Small intestine (tissue), 7 donors: ENCODE measurements around the gene CREBBP. TPM values are rescaled to one million over a fixed set of nuclear protein-coding genes. Genes with fewer than 3 reads are reported as not detected.
"Not testable (repeated sequence)": the region's sequence is repeated elsewhere in the genome, so short reads cannot be mapped to it uniquely, and the experiment has no call there.

Experiments
- DNase-seq, 2 donors: peaks; one replicate each; pipeline versions ENCODE4 v3.0.0 to v3.0.0-alpha.2; 2013
- FAIRE-seq: peaks from 2 replicates; lab custom pipeline; 2012; peaks lifted over from hg19 to GRCh38; lab: Jason Lieb, UNC
- H3K27ac ChIP-seq, 3 donors: one replicate each; pipeline ENCODE4 v1.5.1; 2013; ENCODE audit warnings: low read length in 2 of 3, mild to moderate bottlenecking in 2 of 3, control low read depth in 1 of 3, inconsistent platforms in 1 of 3, low read depth in 1 of 3, moderate library complexity in 1 of 3
- H3K27me3 ChIP-seq, 3 donors: one replicate each; pipeline ENCODE4 v1.6.1; 2013; ENCODE audit warnings: low read length in 3 of 3, inconsistent platforms in 1 of 3; ENCODE audit not compliant: control insufficient read depth in 3 of 3, insufficient read depth in 3 of 3
- H3K36me3 ChIP-seq, 3 donors: one replicate each; pipeline ENCODE4 v1.6.1; 2013; ENCODE audit warnings: low read length in 3 of 3, inconsistent platforms in 1 of 3, low read depth in 1 of 3, mild to moderate bottlenecking in 1 of 3, moderate library complexity in 1 of 3; ENCODE audit not compliant: control insufficient read depth in 3 of 3, insufficient read depth in 2 of 3
- H3K4me1 ChIP-seq, 3 donors: one replicate each; pipeline ENCODE4 v1.6.1; 2013; ENCODE audit warnings: low read length in 2 of 3, inconsistent platforms in 1 of 3, low read depth in 1 of 3, mild to moderate bottlenecking in 1 of 3, moderate library complexity in 1 of 3; ENCODE audit not compliant: control insufficient read depth in 3 of 3, insufficient read depth in 2 of 3
- H3K4me3 ChIP-seq, 3 donors: one replicate each; pipeline ENCODE4 v1.5.1; 2013; ENCODE audit warnings: low read length in 3 of 3, control low read depth in 1 of 3, inconsistent platforms in 1 of 3, low read depth in 1 of 3, mild to moderate bottlenecking in 1 of 3, moderate library complexity in 1 of 3
- H3K9me3 ChIP-seq, 2 donors: one replicate each; pipeline ENCODE4 v1.6.1; 2013; ENCODE audit warnings: low read depth in 1 of 2, low read length in 1 of 2; ENCODE audit not compliant: control insufficient read depth in 2 of 2, insufficient read depth in 1 of 2
- WGBS, 3 donors: extraction: QIAGEN DNeasy Blood & Tissue Kit; methylation state at CpG; one replicate each; pipeline ENCODE4 v1.1.7; 2013; 5-methylcytosine and 5-hydroxymethylcytosine counted together
- polyA plus RNA-seq, 4 donors: library from polyadenylated mRNA; stranded (reverse) in 3 of 4; unstranded in 1 of 4; fragments of 200-250 nt in 3 of 4; fragments of 120-200 nt in 1 of 4; gene quantifications; one replicate each; pipeline versions ENCODE4 v1.2.1 to v1.2.3, GENCODE V29; 2013
- donor health status: healthy with polysubstance abuse.
- donor health status: control.
- donor health status: control.
- donor health status: Bipolar disorder and iron deficiency.
- donor health status: healthy.

Gene CREBBP
- polyA plus RNA-seq, 4 donors: 6.8 to 48.0 (median 12.6) TPM

GRCh38 chr16:3890091-3890490 is 9.6 kb upstream of the CREBBP start:
- Histone ChIP-seq H3K4me1 (no peaks in the 10 kb centered on the region), H3K9me3 (peaks cover 0 to 4% of the 10 kb centered on the region in 2 donors), H3K4me3 (no peak overlapping the region), H3K27me3 (peaks cover 0 to 2% (median 0%) of the 10 kb centered on the region in 3 donors), H3K27ac (no peak overlapping the region), H3K36me3 (no peaks in the 10 kb centered on the region)
- no peak for DNase-seq
- WGBS, 3 donors: 85 to 91% (median 87%) methylated on average over 10 of the region's 10 CpGs
- FAIRE-seq: no peak

DNA sequence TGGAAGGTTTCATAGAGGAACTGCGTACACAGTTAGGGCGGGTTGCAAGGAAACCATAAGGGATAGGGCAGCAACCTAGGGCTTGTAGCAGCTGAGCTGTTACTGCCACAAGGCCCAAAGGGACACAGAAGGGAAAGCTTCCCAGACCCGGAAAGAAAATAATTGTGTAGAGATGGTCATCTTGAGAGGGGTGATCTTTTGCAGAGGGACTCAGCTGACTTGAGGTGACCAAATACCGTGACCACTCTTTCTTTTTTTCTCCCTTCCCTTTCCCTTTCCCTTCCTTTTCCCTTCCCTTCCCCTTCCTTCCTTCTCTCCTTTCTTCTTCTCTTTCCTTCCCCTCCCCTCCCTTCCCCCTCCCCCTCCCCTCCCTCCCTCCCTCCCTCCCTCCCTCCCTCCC is 8.5 kb upstream of the CREBBP start:
- no peak overlapping the region for H3K27ac ChIP-seq
- no peak for DNase-seq
- H3K27me3 ChIP-seq: peaks cover 0 to 2% (median 0%) of the 10 kb centered on the region in 3 donors
- no peaks in the 10 kb centered on the region for H3K4me1 ChIP-seq
- H3K36me3 ChIP-seq: no peaks in the 10 kb centered on the region
- WGBS, 3 donors: 83 to 89% (median 84%) methylated on average over 4 of the region's 4 CpGs
- no peak for FAIRE-seq
- no peak overlapping the region for H3K4me3 ChIP-seq
- no peaks in the 10 kb centered on the region for H3K9me3 ChIP-seq

DNA sequence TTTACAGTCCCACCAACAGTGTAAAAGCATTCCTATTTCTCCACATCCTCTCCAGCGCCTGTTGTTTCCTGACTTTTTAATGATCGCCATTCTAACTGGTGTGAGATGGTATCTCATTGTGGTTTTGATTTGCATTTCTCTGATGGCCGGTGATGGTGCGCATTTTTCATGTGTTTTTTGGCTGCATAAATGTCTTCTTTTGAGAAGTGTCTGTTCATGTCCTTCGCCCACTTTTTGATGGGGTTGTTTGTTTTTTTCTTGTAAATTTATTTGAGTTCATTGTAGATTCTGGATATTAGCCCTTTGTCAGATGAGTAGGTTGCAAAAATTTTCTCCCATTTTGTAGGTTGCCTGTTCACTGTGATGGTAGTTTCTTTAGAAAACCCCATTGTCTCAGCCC is 5.5 kb upstream of the CREBBP start:
- H3K9me3 ChIP-seq, H3K36me3 ChIP-seq, H3K4me1 ChIP-seq, H3K27me3 ChIP-seq, H3K4me3 ChIP-seq, H3K27ac ChIP-seq, DNase-seq, FAIRE-seq: not testable (repeated sequence)
- 88 to 100% (median 98%) methylated on average over 3 to 5 of the region's 5 CpGs for WGBS, 3 donors

- Histone ChIP-seq H3K4me3 (no peak overlapping the region), H3K36me3 (peaks cover 0 to under 1% (median 0%) of the 10 kb centered on the region in 3 donors), H3K4me1 (peaks cover 0 to 3% (median 3%) of the 10 kb centered on the region in 3 donors), H3K27me3 (peaks cover 0 to 2% (median 0%) of the 10 kb centered on the region in 3 donors), H3K9me3 (no peaks in the 10 kb centered on the region), H3K27ac (no peak overlapping the region)
- DNase-seq (no peak), FAIRE-seq (no peak)
- WGBS, 3 donors: 54 to 78% (median 73%) methylated on average over 6 of the region's 6 CpGs
Observed at GRCh38 chr16:3884398-3884797, 3.9 kb upstream of the CREBBP start.

DNA sequence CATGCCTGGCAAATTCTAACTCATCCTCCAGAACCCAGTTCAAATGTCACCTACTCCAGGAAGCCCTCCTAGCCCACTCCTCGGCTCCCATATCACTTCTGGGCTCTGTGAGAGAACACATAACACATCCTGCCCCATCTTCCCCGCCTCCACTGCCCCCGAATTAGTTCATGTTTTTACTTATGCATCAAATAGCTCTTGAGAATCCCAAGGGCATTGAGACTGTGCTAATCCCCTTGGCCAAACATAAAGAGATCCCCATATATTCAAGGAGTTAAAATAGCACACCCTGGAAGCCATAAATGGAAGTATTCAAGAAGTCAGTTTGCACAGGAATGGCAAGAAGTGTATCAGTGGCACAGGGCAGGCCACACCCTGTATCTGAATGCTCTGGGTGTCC is 2.0 kb upstream of the CREBBP start:
- WGBS, 3 donors: 89 to 94% (median 93%) methylated on average over 3 of the region's 3 CpGs
- H3K27ac ChIP-seq: no peak overlapping the region
- no peak for FAIRE-seq
- no peaks in the 10 kb centered on the region for H3K27me3 ChIP-seq
- H3K4me1 ChIP-seq: peaks cover 0 to 9% (median 5%) of the 10 kb centered on the region in 3 donors
- H3K9me3 ChIP-seq: no peaks in the 10 kb centered on the region
- H3K4me3 ChIP-seq: no peak overlapping the region
- no peak for DNase-seq
- H3K36me3 ChIP-seq: peaks cover 0 to 4% (median 0%) of the 10 kb centered on the region in 3 donors

DNA sequence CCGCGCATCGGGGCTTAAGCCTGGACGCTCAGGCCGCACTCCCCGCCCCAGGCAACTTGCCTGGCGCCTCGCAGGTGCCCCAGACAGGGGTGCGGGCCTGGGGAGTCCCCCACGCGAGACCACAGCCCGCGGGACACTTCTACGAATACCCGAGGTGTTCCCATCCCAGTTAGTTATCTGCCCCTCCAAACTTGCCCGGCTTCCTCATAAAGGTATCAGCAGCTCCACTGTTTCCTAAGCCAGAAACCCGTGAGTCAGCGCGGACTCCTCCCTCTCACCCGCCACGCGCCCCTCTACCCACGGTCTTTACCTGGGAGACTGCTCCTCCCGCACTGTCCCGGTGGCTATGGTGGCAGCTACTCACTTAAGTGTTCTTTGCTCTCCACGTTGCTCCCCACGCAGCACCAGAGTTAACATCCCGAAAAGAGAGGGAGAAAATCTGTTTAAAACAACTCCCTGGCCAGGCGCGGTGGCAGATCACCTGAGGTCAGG is 1.0 kb upstream of the CREBBP start:
- FAIRE-seq (no peak), DNase-seq (no peak)
- Histone ChIP-seq H3K4me3 (peak overlapping the region; percentile 65 to 96 (median 91)), H3K9me3 (no peaks in the 10 kb centered on the region), H3K27ac (no peak overlapping the region), H3K27me3 (no peaks in the 10 kb centered on the region), H3K4me1 (peaks cover 5 to 12% (median 6%) of the 10 kb centered on the region in 3 donors), H3K36me3 (peaks cover 0 to 7% (median 0%) of the 10 kb centered on the region in 3 donors)
- 56 to 59% (median 57%) methylated on average over 24 to 30 of the region's 30 CpGs for WGBS, 3 donors

DNA sequence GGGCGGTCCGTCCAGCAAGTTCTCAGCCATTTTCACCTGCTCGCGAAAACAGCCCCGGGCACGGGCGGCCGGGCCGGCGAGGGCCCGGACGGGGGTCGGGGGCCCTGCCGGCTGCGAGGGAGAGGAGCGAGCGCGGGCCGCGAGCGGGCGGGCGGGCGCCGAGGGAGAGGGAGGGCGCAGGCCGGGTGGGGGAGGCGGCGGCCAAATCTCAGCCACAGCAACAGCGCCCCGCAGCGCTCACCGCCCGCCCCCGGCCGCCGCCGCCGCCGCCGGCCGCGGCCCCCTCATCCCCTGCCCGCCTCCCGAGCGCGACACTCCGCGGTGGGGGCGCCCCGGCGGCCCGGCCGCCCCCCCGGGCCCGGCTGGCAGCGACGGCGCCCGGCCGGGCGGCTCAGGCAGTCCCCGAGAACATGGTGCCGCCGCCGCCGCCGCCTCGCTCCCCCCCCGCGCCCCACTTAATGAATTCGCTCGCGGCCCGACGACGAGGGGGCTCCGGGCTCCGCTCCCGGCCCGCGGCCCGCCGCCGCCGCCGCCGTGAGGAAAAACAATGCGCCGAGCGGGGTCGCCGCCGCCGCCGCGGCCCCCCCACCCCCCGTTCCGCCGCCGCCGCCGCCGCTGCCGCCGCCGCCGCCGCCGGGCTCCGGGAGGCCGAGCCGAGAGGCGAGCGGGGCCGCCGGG is 487 bp downstream of the CREBBP start:
- peak; percentile 53 to 87 for DNase-seq
- Histone ChIP-seq H3K27me3 (no peaks in the 10 kb centered on the region), H3K4me3 (peak overlapping the region; percentile 88 to 96 (median 91)), H3K4me1 (peaks cover 6 to 23% (median 7%) of the 10 kb centered on the region in 3 donors), H3K27ac (peak overlapping the region in 2 of 3 donors; percentile 77 to 87), H3K36me3 (peaks cover 0 to 9% (median 0%) of the 10 kb centered on the region in 3 donors), H3K9me3 (no peaks in the 10 kb centered on the region)
- no peak for FAIRE-seq
- 0 to 1% (median 0%) methylated on average over 20 to 117 of the region's 117 CpGs for WGBS, 3 donors

- DNase-seq (peak; percentile 51 to 57), FAIRE-seq (no peak)
- Histone ChIP-seq H3K27ac (peak overlapping the region in 1 of 3 donors; percentile 37), H3K4me1 (peaks cover 9 to 30% (median 13%) of the 10 kb centered on the region in 3 donors), H3K9me3 (no peaks in the 10 kb centered on the region), H3K36me3 (peaks cover 0 to 10% (median 0%) of the 10 kb centered on the region in 3 donors), H3K27me3 (no peaks in the 10 kb centered on the region), H3K4me3 (peak overlapping the region; percentile 88 to 96 (median 91))
- WGBS, 3 donors: 0 to 1% (median 1%) methylated on average over 37 to 50 of the region's 50 CpGs
Observed at GRCh38 chr16:3879258-3879886, 1.1 kb downstream of the CREBBP start.
